Esophagus mucosa (tissue), 1 donor: Measurements from ENCODE around the gene CTNNBL1. TPM values are rescaled to one million over a fixed set of nuclear protein-coding genes. Genes with fewer than 3 reads are reported as not detected.

Experiments used
- ATAC-seq: fragments of 200-7000 bp; cut with Tn5 transposase; one replicate; pipeline ENCODE4 v1.9.1; 2020
- total RNA-seq: library from RNA; stranded (reverse); gene quantifications from one replicate; pipeline ENCODE4 v1.2.4, GENCODE V29; 2023
- donor health status: DM: yes; HTN: yes; CAD: no.

Gene CTNNBL1
- total RNA-seq, 1 donor from 2014 or later = 38.7 TPM

DNA sequence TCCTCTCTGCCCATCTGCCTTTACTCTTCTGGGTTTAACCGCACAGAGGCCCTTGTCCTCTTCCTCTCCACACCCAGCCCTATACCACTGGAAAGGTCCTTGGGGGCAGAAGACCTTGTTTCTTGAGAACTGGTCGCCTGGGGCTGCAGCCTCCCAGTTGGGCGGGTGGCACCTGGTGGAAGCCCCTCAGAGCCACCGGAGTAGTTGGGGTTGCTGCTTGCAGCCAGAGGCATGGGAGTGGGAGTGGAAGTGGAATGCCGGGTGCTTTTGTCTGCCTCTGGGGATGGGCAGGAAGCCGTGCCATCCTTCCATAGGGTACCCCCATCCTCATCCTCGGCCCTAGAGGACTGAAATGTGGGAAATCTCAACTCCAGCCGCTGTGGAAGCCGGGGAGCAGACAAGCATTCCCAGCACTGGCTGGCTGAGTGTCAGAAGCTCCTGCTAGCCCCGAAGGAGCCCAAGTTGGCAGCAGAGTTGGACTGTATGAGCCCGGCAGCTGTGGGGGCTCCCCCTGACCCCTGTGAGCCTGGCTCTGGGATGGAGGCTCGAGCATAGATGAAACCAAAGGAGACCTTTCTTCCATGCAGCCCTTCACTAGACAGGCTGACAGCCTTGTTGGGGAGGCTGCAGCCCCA, 210.3 kb downstream of the CTNNBL1 start:
- ATAC-seq = no peak

DNA sequence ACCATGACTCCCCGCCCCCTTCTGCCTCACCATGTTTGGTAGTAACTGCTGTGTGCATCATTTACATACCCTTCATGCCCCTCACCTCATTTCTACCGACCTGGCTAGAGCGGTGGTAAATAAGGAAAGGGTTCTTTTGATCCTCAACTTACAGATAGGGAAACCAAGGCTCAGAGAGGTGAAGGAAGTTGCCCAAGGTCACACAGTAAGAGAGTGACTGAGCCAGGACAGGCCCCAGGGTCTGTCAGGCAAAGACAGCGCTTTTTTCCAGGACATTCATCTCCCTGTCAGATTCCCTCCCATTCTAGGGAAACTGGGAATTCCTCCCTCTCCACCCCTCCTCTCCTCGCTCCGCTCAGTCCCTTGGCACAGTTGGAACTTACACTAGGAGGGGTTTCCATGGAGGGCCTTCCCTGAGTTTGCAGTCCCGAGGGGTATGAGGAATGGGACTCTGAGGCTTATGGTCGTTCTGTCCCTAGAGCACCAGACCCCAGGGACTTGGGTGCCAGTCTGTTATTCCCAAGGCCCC, 211.1 kb downstream of the CTNNBL1 start:
- no peak for ATAC-seq

DNA sequence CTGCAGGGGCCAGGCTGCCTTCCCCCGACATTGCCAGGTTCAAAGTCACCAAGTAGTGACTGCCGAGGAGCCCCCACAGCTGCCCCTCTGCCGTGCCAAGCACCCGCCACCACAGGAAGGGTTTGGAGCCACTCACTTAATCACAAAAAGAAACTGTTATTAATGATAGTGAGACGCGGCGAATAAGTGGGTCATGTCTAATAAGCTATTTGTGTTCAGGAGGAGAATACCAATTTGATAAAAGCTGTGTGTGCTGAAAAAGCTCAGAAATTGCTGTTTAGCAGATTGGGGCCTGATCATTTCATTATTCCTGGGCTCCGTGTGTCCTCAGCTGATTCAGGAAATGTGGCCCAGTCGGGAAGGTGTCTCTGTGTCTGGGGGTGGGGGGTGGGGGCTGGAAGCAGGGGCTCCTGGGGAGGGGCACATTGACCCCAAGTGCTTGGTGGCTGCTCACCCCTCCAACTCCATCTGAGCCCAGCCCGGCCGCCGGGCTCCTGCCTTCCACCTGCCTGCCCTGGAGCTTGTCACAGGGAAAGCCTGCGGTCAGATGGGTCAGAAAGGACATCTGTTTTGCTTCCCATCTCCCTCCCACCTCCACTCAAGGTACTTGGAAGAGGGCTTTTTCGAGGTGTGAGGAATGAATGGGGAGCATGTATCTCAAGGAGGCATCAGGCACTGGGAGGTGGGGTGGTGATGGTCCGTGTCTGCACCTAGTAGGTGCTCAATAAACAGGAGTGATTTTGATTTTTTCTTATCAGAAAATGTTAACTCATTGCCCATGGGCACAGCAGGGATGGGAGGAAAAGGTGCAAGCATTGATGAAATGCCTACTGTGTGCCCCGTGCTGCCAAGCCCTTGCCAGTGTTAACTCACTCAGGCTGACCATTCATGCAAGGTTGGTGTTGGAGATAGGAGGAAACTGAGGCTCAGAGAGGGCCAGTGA, 212.1 kb downstream of the CTNNBL1 start:
- no peak for ATAC-seq

DNA sequence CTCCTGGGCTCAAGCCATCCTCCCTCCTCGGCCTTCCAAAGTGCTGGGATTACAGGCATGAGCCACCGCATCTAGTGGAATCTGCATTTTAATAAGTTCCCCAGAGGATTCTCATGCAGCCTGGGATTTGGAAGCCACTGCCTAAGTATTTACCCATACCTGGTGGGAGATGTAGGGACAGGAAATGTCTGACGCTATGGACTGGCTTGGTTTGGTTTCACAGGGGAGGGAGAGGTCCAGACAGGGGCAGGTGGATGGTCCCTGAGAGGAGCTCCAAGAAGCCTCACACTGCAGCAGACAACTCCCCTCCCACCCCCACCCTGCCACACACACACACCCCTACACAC, 213.5 kb downstream of the CTNNBL1 start:
- ATAC-seq = no peak

DNA sequence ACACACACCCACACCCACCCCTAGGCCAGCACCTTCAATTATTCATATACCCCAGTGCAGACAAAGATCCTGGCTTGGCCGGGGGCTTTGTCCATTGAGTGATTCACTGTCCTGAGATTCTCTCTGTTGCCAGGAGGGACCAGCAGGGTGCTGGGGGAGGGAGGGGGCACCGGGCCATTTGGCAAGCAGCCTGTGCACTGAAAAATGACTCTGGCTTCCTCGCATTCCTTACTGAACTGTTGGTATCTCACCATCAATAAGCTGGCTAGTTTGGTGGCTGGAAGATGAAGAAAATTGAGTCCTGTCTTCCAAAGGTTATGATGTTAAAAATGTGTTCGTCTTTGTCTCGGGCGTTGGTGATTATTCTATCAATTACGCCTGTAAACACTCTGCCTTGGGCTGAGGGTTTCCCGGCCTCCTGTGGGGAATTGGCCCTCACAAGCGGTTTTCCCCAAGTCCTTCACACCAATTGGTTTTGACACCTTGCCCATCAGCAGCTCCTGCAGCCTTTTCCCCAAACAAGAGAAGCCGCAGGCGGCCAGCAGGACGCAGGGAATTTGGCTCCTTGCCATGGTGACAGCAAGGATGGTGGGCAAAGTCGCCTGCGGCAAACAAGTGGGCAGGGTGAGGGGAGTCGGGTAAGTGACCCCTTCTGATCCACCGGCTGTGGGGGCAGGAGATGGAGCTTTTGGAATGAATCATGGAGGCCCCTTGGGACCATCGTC, 214.0 kb downstream of the CTNNBL1 start:
- no peak for ATAC-seq

DNA sequence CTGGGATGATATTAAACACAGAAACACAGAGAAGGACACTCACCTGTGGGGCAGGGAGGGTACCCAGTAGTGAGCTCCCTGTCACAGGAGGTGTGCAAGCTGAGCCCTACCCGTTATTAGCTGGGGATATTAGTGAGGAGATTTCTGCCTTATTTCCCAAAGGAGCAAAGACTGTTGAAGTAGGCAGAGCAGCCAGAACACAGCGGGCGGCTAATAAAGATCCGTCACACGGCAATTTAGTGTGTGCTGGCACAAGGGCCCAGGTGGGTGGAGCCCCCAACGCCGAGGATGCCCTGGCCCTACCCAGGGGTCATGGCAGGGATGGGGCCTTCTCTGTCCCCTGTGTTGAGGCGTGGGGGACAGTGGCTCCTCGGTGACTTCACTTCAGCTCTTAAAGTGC, 217.4 kb downstream of the CTNNBL1 start:
- ATAC-seq = no peak

DNA sequence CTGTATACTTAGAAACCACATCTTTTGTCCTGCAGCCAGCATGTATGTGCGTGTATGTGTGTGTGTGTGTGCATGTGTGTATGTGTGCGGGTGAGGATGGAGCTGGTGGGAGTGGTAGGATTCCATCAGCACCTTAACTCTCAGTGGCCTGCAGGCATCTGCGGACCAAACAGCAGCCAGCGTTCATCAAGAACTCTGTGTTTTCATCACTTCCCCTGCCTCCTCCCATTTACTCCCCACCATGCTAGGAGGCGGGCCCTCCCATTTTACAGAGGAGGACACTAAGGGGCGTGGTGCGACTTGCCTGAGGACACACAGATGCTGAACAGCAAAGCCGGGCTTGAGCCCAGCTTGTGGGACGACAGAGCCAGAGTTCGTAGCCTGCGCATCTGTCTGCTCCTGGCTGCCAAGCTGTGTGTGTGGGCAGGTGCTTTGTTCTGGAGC, 218.0 kb downstream of the CTNNBL1 start:
- peak; percentile 18 for ATAC-seq

DNA sequence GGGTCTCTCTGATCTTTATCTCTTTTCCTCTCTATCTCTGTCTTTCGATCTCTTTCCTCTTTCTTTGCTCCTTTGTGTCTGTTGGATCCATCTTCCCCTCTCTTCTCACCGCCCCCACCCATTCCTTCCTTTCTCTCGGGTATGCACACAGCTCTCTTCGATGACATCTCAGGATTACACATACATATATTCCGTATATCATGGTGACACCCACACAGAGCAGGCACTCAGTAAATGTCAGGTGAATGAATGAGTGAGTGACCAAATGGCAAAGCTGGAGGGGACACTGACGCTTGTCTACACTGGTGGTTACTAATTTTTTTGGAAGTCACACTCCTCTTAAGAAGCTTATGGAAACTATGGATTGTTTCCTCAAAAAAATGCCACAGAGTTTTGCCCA, 219.0 kb downstream of the CTNNBL1 start:
- ATAC-seq = no peak

DNA sequence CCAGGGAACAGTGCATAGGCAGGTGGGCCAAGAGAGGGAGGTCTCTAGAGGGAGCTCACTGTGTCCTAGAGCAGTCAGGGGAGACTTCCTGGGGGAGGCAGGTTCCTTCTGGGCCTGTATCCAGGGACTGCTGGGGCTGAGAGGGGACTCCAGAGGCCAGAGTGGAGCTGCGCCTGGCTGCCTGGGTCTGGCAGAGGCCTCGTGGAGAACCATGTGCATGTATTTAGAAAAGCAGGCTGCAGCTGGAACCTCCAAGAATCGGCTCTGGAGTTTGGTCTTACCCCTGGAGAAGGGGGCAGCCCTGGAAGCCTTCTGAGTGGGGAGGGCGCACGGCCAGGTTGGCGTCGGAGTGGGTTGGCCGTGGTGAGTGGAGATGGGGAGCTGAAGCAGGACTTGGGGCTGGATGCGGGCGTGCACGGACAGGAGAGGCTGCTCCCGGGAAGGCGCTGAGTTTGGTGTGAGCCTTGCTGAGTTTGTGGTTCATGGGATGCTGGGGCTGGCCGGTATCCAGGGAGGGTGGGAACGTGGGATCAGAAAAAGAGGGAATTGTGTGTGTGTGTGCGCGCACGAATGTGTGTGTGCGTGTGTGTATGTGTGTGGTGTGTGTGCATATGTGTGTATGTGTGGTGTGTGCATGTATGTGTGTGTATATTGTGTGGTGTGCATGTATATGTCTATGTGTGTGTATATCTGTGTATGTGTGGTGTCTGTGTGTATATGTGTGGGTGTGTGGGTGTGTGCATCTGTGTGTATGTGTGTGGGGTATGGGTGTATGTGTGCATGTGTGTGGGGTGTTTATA, 219.9 kb downstream of the CTNNBL1 start:
- ATAC-seq = no peak

DNA sequence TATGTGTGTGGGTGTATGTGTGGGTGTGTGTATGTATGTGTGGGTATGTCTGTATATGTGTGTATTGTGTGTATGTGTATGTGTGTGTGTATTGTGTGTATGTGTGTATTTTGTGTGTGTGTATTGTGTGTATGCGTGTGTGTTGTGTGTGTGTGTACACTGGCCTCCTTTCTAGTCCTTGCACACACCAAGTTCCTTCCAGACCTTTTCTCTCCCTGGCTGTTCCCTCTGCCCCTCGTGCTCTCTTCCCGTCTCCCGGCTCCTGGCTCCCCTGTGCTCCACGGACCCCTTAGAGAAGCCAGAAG, 220.5 kb downstream of the CTNNBL1 start:
- ATAC-seq = no peak

DNA sequence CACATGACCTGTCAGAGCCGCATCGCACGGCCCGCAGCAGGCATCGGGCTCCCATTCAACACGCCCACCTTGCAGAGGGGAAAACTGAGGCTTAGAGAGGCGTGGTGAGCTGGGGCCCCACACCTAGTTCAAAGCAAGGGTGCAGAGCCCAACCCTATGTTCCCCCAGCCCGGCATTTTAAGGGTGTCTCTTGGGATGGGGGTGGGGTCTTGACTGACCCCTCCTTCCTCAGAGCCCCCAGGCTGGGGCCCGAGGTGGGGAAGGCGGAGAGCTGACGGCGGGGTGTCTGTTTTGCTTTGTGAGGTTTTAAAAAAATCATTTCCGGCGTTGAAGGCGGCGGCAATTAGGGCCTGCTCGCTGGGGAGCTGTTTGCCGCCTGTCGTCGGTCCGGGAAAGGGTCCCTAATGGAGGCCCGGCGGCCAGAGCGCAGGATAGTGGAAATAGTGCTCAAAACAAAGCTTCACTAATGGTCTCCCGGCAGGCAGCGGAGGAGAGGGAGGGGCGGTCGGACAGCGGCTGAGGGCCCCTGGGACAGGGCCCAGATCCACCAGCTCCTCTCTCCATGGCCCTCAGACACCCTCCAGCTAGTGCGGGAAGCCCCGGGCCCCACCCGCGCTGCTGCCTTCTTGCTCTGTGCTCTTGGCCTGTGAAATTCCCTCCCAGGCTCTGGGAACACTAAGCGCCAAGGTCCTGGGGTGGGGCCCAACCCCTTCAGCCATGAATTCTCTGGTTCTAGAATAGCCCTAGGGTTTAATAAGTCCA, 221.0 kb downstream of the CTNNBL1 start:
- no peak for ATAC-seq

DNA sequence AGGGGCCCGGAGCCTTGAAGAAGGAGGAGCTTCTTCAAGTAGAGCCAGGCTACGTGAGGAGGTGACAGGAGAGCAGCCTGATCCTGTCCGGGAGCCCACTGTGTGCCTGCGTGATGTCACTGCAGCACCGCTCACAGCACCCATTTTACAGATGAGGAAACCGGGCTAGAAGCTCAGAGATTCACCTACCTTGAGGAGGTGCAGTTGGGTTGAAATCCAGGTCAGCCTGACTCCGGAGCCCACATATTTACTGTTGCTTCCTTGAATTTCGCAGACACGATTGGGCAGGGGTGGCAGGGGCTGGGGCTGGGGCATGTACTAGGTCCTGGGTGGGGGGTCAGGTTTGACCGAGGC, 221.6 kb downstream of the CTNNBL1 start:
- no peak for ATAC-seq

DNA sequence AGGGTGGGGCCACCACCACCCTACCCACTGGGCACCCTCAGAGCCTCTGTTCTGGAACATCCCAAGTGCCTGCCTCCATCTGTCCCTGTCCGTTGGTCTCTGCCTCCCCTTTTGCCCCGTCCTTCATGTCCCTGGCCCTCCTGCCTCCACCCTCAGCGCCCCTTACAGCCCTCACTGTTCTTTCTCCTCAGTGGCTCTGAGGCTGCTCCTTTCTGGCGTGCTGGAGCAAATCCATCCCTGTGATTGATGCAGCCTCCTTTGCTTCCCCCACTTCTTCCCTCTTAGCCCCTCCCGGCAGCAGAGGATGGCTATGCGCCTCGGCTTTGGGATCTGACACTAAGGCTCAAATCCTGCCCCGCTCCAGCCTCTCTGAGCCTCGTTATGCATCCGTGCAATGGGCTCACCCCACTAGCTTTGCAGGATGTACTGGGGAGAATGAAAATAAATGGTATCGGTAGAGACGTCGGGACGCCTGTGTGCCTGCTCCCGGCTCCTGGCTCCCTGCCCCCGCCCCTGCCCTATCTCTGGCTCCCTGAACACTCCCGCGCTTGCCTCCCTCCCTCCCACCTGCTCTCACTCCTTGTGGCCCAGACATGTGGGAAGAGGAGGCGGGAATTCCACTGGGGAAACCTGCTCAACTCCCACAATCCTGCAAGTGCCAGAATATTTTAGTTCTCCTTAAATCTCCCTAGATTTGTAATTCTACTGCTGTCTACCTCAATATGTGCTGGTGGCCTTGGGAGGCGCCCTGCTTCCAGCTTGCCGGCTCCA, 222.2 kb downstream of the CTNNBL1 start:
- ATAC-seq = no peak

DNA sequence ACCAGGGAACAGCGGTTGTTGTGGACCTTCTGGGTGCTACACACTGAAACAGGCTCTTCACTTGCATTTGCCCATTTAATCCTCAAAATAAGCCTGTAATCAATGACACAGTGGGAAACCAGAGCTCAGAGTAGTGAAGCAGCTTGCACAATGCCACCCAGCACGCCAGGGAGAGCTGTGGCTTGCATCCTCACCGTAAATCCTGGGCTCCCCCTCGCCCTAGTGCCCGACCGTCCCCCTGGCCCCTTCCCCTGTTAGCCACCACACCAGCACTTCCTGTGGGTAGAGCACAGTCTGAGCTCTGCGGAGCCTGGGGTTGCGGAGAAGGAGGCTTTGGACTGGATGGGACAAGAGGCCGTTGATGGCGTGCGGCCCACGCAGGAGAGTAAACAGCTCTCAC, 223.6 kb downstream of the CTNNBL1 start:
- no peak for ATAC-seq

DNA sequence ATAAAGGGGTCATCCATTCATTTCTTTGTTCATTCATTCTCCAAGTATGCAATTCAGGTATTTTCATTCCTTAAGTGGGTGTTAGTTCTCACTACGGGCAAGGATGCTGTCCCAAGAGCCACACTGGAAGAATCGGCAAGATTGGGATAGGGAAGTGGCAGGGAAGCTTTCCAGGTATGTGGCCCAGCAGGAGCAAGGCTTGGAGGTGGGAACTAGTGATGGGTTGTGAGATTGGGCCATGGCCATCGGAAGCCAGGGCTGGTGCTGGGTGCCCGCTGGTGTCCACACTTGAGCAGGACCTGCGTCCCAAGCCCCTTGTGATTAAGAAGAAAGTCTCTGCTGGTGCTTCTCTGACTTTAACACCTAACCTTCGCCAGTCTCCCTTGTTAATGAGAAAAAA, 224.2 kb downstream of the CTNNBL1 start:
- ATAC-seq = no peak

DNA sequence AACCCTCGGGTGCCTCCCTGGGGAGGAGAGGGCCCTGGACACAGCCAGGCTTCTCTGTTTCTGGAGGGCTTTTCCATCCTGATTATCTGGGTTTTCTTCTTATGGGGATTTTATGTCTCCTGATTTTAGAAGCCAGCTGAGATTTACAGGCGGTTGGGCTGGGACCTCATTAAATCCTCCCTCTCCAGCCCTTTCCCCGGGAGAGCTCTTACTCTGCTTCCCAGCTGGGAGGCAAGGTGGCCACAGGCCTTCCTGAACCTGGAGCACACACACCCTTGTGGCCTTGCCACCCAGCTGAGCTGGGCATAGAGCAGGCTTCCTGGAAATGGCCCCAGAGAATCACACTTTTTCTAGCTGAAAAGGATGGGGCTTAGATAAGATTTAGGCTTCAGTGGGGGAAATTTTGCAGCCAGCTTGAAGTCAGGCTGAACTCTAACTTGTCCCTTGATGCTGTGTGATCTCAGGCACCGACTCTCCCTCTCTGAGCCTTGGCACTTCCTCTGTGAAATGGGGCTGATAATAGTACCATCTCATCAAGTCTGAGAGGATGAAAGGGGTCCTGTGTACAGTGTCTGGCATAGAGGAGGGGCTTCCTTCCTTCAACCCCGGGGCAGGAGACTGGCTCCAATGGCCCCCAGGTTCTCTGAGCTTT, 225.7 kb downstream of the CTNNBL1 start:
- ATAC-seq = no peak

DNA sequence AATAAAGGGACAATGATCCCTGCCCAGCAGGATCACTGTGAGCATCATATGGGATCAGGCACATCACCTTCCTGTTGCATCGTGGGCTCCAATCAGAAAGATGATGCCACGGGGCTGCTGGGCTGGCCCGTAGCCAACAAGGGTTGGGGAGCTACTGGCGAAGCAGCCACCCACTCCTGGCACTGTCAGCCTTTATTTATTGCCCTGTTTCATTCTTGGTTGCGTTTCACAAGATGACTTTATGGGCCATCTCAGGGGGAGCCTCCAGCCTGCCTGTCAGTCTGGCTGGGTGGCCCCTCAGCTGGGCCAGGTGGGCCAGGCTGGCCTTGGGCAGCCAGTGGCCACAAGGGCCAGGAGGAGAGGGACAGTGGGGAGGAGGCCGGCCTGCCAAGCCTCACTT, 226.4 kb downstream of the CTNNBL1 start:
- no peak for ATAC-seq

DNA sequence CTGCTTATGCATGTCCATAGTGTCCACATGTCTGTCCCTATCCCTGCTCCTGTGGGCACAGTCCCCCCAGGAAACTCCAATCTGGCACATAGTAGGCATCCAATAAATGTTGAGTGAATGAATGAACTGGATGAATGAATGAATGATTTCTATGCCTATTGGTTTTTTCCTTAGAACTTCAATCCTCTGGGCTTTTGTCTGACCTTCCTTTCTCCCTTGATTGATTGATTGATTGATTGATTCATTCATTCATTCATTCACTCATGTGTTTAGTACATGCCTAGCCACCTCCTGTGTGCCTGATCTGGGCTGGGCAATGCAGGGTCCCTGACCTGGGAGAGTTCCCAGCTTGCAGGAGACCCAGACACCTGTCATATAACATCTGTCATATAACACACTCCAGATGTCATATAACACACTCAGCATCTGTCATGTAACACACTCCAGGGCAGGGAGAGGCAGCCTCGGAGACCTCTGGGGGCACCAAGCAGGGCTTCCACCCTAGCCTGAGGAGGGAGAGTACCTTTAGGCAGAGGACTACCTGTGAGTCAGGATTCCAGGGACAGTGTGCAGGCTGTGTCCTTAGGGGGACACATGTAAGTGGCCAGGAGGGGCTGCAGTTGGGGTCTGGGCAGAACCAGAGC, 227.0 kb downstream of the CTNNBL1 start:
- ATAC-seq = no peak

DNA sequence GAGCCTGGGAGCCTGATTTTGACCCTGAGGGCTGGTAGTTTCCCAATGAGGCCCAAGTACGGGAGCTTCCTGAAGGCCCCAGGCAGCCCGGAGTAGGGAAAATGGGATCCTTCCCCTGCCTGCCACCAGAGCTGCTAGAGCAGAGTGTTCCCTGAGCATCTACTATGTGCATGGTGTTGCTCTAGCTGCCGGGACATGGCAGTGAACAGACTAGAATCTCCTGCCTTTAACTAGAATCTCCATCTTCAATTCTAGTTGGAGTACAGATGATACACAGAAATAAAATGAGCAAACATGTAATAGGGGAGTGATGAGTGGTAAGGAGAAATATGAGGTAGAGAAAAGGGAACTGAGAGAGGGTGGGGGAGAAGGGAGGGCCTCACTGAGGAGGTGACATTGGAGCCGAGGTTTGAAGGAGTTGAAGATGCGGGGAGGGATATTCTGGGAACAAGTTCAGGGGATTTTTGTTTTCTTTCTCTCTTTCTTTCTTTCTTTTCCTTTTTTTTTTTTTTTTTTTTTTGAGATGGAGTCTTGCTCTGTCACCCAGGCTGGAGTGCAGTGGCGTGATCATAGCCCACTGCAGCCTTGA, 227.6 kb downstream of the CTNNBL1 start:
- ATAC-seq = no peak
